ENCODE measurements around the gene KDM6A.

GRCh38 chrX:44996277-44996676 lies 123.3 kb downstream of the KDM6A start:
- TF ChIP-seq MEF2A (IDR thresholded peaks at IDR 0.05; ENCODE audit: borderline replicate concordance, low read depth) = no peak
- no peak for TF ChIP-seq CTCF (IDR thresholded peaks at IDR 0.05)
- no peak for TF ChIP-seq RAD21 (IDR thresholded peaks at IDR 0.05; ENCODE audit: low read length)
- no peak for TF ChIP-seq POLR2AphosphoS5 (IDR thresholded peaks at IDR 0.05; ENCODE audit: low read depth, low read length)
- TF ChIP-seq REST (IDR thresholded peaks at IDR 0.05; ENCODE audit: low read depth, low read length) = no peak
- TF ChIP-seq YY1 (IDR thresholded peaks at IDR 0.05; ENCODE audit: low read depth) = no peak
- TF ChIP-seq SIN3A (IDR thresholded peaks at IDR 0.05; ENCODE audit: borderline replicate concordance, low read depth, low read length) = no peak
- no peak for TF ChIP-seq USF2 (IDR thresholded peaks at IDR 0.05; ENCODE audit: borderline replicate concordance, low read depth, low read length)
- TF ChIP-seq MAX (IDR thresholded peaks at IDR 0.05; ENCODE audit: low read depth) = no peak
- TF ChIP-seq SMC3 (IDR thresholded peaks at IDR 0.05; ENCODE audit: low read depth, low read length) = no peak
- TF ChIP-seq PBX3 (IDR thresholded peaks at IDR 0.05) = no peak
- no peak for TF ChIP-seq EZH2phosphoT487 (IDR thresholded peaks at IDR 0.05; ENCODE audit: borderline replicate concordance, low read depth)
- TF ChIP-seq FOXM1 (IDR thresholded peaks at IDR 0.05; ENCODE audit: low read depth) = no peak
